Upper lobe of right lung (tissue), 1 donor: ENCODE measurements around the gene NAGPA. TPM values are rescaled to one million over a fixed set of nuclear protein-coding genes. Genes with fewer than 3 reads are reported as not detected.

Experiments used
- ATAC-seq: fragments of 200-7000 bp; cut with Tn5 transposase; one replicate; pipeline ENCODE4 v1.9.1; 2020; ENCODE audit warnings: mild to moderate bottlenecking, moderate library complexity
- DNase-seq: peaks from one replicate; pipeline ENCODE4 v3.0.0-alpha.2; 2020
- H3K27ac ChIP-seq: fragments of 200-600 bp; one replicate; pipeline ENCODE4 v1.8.0; 2022
- H3K27me3 ChIP-seq: fragments of 200-600 bp; one replicate; pipeline ENCODE4 v1.8.0; 2022; ENCODE audit warnings: mild to moderate bottlenecking
- H3K36me3 ChIP-seq: fragments of 200-600 bp; one replicate; pipeline ENCODE4 v1.8.0; 2022
- H3K4me1 ChIP-seq: fragments of 200-600 bp; one replicate; pipeline ENCODE4 v1.8.0; 2022
- H3K4me3 ChIP-seq: fragments of 200-600 bp; one replicate; pipeline ENCODE4 v1.8.0; 2022; ENCODE audit warnings: mild to moderate bottlenecking
- H3K9me3 ChIP-seq: fragments of 200-600 bp; one replicate; pipeline ENCODE4 v1.8.0; 2022
- intact Hi-C: fragments of 100-400 bp; cut with DNase I; formaldehyde crosslinking; loops from one replicate; pipeline ENCODE4 v1.11.0; 2022
- total RNA-seq: library from RNA; stranded (reverse); fragmentation: NEBNext Ultra II Directional; extraction: Animal tissue kit (Norgen Biotek cat#: 25700); gene quantifications from one replicate; pipeline ENCODE4 v1.2.1, GENCODE V29; 2021
- TF ChIP-seq, protein P1 (sequence below): fragments of 200-600 bp; IDR thresholded peaks from one replicate; pipeline ENCODE4 v1.8.0; 2022; ENCODE audit warnings: antibody characterized with exemption
- donor health status: DM: no; HTN: yes; CAD: no; lungs with severe emphysema.

NAGPA gene
- total RNA-seq, 1 donor from 2014 or later = 16.7 TPM

DNA sequence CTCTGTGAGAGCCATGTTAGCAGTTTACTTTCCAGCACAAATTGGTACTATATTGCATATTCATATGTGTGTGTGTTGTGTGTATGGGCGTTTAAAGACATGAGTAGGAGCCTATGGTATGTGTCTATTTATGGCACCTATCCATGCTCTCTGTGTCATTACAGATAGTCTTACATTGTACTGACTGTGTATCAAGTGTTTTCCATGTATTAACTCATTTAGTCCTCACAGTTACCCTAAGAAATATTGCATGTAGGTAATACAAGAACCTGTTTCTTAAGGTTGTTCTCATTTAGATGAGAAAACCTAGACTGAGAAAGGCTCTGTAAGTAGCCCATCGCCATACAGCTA, 39.5 kb upstream of the NAGPA start:
- Histone ChIP-seq H3K27ac (no peak overlapping the region), H3K36me3 (peaks cover 31% of the 10 kb centered on the region), H3K27me3 (no peaks in the 10 kb centered on the region), H3K9me3 (no peaks in the 10 kb centered on the region), H3K4me3 (no peak overlapping the region), H3K4me1 (peaks cover 14% of the 10 kb centered on the region)
- TF ChIP-seq, protein P1, sequence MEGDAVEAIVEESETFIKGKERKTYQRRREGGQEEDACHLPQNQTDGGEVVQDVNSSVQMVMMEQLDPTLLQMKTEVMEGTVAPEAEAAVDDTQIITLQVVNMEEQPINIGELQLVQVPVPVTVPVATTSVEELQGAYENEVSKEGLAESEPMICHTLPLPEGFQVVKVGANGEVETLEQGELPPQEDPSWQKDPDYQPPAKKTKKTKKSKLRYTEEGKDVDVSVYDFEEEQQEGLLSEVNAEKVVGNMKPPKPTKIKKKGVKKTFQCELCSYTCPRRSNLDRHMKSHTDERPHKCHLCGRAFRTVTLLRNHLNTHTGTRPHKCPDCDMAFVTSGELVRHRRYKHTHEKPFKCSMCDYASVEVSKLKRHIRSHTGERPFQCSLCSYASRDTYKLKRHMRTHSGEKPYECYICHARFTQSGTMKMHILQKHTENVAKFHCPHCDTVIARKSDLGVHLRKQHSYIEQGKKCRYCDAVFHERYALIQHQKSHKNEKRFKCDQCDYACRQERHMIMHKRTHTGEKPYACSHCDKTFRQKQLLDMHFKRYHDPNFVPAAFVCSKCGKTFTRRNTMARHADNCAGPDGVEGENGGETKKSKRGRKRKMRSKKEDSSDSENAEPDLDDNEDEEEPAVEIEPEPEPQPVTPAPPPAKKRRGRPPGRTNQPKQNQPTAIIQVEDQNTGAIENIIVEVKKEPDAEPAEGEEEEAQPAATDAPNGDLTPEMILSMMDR = no peak
- ATAC-seq (no peak), DNase-seq (no peak)
- intact Hi-C loops = no loop called here

DNA sequence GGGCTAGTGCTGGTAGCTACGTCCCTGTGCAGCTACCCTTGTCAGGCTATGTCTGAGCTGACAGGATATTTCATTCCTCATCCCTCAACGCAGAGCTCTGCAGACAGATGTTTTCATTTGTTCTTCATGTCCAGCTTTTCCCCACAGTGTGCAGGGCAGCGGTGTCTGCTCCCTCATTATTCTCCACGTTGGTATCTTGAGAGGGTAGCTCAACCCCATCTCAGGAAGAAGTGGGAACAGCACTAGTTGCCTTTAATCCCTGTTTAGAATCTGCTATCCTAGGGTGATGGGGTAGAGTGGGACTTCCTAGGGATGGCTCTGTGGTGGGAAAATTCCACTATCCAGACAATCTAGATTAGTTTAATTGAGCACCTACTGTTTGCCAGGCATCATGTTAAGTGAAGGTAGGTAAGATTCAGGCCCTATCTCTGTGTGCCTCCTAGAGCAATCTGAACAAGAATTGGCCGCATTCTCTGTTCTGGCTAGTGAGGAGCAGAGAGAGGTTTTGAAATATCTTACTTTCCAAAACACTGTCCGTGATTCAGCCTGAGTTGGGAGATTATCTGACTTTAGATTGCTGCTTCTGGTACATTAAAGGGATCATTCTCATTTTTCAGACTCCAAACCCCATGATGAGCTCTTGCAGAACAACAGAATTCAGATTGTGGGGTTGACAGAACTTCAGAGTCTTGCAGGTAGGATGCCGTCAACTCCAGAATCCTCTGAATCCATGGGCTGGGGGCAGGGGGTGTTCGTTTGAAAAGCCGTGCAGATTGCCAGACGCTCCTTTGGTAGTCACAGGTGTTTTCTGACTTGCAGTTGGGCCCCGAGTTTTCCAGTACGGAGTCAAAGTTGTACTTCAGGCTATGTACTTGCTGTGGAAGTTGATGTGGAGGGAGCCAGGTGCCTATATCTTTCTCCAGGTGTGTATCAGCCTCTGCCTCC, 38.9 kb upstream of the NAGPA start:
- DNase-seq (peak; percentile 6), ATAC-seq (no peak)
- Histone ChIP-seq H3K9me3 (no peaks in the 10 kb centered on the region), H3K27ac (peak overlapping the region; percentile 89), H3K27me3 (no peaks in the 10 kb centered on the region), H3K4me3 (peak overlapping the region; percentile 86), H3K4me1 (peaks cover 14% of the 10 kb centered on the region), H3K36me3 (peaks cover 25% of the 10 kb centered on the region)
- intact Hi-C loops = no loop called here
- TF ChIP-seq, protein P1 = no peak

DNA sequence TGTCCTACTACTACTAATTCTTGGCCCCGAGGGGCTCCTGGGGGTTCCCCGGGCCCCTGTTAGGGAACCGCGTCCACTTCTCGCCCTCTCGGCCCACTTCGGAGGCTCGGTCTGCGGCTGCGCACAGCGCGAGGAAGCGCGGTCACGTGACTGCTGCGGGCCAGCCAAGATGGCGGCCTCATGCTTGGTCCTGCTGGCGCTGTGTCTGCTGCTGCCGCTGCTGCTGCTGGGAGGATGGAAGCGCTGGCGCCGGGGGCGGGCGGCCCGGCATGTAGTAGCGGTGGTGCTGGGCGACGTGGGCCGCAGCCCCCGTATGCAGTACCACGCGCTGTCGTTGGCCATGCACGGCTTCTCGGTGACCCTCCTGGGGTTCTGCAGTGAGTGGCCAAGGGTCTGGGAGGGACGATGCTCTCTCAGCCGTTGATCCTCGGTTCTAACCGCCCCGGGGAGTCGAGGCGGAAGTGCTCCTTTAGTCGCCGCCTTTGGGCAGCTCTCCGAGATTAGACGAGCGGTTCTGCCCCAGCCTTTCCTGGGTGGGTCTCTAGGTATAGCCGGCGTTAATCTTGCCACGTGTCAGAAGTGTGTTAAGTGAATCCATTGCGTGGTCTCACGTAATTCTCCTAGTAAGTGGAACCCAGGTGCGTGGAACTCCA, 38.1 kb upstream of the NAGPA start, which contains the start of gene ALG1:
Gene ALG1 (plus strand): TSS at position 163 of the 653 bp plus-strand sequence. CDS start 7 bp downstream, at position 170.
- TF ChIP-seq, protein P1 = no peak
- Histone ChIP-seq H3K4me3 (peak within 1 kb of the TSS; percentile 86), H3K9me3 (no peaks in the 10 kb centered on the region), H3K27ac (peak within 1 kb of the TSS; percentile 89), H3K36me3 (peaks cover 19% of the 10 kb centered on the region), H3K27me3 (no peaks in the 10 kb centered on the region), H3K4me1 (peaks cover 14% of the 10 kb centered on the region)
- ATAC-seq (peak; percentile 95), DNase-seq (peak; percentile 95)
- intact Hi-C loops = no loop called here

DNA sequence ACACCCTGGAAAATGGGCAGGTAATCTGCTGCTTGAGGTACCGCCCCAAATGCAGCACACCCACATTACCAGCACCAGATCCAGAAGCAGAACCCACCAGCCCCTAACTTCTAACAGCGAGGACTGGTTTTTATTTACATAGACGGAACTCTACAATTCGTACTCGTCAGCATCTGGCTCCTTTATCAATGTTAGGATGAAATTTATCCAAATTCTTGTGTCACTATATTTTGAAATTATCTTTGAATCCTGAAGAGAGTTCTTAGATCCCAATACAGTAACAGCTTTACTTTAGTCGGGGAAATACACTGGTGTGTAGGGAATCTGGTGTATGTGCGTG, 37.6 kb upstream of the NAGPA start:
- no peak for ATAC-seq
- TF ChIP-seq, protein P1 = no peak
- H3K4me3 ChIP-seq = peak overlapping the region; percentile 86

DNA sequence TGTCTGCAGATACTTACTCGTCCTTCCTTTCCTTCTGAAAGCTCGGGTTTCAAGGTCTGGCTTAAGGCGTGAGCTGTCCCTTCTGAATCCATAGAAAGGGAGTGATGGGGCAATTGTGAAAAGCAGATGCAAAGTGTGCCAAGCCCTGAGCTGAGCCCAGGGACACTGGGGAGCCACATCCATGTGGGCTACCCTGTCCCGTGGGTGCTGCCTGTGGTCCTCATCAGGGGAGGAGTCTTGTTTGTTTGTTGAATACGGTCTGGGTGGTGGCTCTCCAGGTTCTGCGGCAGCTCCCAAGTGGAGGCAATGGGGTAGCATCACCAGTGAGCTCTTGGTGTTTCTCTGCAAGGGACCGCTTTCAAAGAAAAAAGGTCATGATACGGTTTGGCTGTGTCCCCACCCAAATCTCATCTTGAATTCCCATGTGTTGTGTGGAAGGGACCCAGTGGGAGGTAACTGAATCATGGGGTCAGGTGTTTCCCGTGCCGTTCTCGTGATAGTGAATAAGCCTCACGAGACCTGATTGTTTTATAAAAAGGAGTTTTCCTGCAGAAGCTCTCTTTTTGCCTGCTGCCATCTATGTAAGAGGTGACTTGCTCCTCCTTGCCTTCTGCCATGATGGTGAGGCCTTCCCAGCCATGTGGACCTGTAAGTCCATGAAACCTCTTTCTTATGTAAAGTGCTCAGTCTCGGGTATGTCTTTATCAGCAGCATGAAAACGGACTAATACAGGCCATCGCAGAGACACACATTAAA, 36.9 kb upstream of the NAGPA start:
- TF ChIP-seq, protein P1 = no peak

More for the DNA sequence above, 37.6 kb upstream of the NAGPA start:
- Histone ChIP-seq H3K36me3 (peaks cover 17% of the 10 kb centered on the region), H3K4me1 (peaks cover 14% of the 10 kb centered on the region), H3K27me3 (no peaks in the 10 kb centered on the region), H3K27ac (peak overlapping the region; percentile 89), H3K9me3 (no peaks in the 10 kb centered on the region)
- DNase-seq = no peak
- intact Hi-C loops = no loop called here

More for the DNA sequence above, 36.9 kb upstream of the NAGPA start:
- Histone ChIP-seq H3K36me3 (peaks cover 10% of the 10 kb centered on the region), H3K9me3 (no peaks in the 10 kb centered on the region), H3K4me3 (peak overlapping the region; percentile 86), H3K4me1 (peaks cover 14% of the 10 kb centered on the region), H3K27me3 (no peaks in the 10 kb centered on the region), H3K27ac (peak overlapping the region; percentile 89)
- DNase-seq (peak; percentile 39), ATAC-seq (no peak)
- intact Hi-C loops = no loop called here
